Measurements from ENCODE around the gene XRRA1.
"Not testable (repeated sequence)": the region's sequence is repeated elsewhere in the genome, so short reads cannot be mapped to it uniquely, and the experiment has no call there.

Gene XRRA1

GRCh38 chr11:74896311-74896710, 52.6 kb downstream of the XRRA1 start:
- Histone ChIP-seq H3K9me3 (ENCODE audit: control insufficient read depth in 2 of 2, low read length in 2 of 2) (peaks cover 2 to 3% of the 10 kb centered on the region in 2 donors), H3K4me1 (ENCODE audit: control insufficient read depth, insufficient read depth, low read length) (peaks cover 2% of the 10 kb centered on the region)

GRCh38 chr11:74895340-74896116, 53.4 kb downstream of the XRRA1 start:
- H3K9ac ChIP-seq (ENCODE audit: low read length in 2 of 2), result no peak overlapping the region

More at GRCh38 chr11:74896311-74896710, 52.6 kb downstream of the XRRA1 start:
- H3K27me3 ChIP-seq (ENCODE audit: control insufficient read depth in 1 of 2, insufficient read depth in 2 of 2, low read length in 2 of 2), result no peaks in the 10 kb centered on the region
- H3K9ac ChIP-seq (ENCODE audit: low read length in 2 of 2), result no peak overlapping the region
- no peak overlapping the region for H3K4me3 ChIP-seq (ENCODE audit: low read length in 2 of 2)
- no peak overlapping the region for H3K27ac ChIP-seq (ENCODE audit: low read length)
- peaks cover 5 to 8% of the 10 kb centered on the region in 2 donors for H3K36me3 ChIP-seq (ENCODE audit: control insufficient read depth in 2 of 2, insufficient read depth in 2 of 2, low read length in 2 of 2)

GRCh38 chr11:74893015-74893414, 55.9 kb downstream of the XRRA1 start:
- H3K9ac ChIP-seq (ENCODE audit: low read length in 2 of 2); H3K27ac ChIP-seq (ENCODE audit: low read length); H3K27me3 ChIP-seq (ENCODE audit: control insufficient read depth in 1 of 2, insufficient read depth in 2 of 2, low read length in 2 of 2); H3K9me3 ChIP-seq (ENCODE audit: control insufficient read depth in 2 of 2, low read length in 2 of 2); H3K4me3 ChIP-seq (ENCODE audit: low read length in 2 of 2); H3K36me3 ChIP-seq (ENCODE audit: control insufficient read depth in 2 of 2, insufficient read depth in 2 of 2, low read length in 2 of 2); H3K4me1 ChIP-seq (ENCODE audit: control insufficient read depth, insufficient read depth, low read length): not testable (repeated sequence)

More at GRCh38 chr11:74895340-74896116, 53.4 kb downstream of the XRRA1 start:
- Histone ChIP-seq H3K4me1 (ENCODE audit: control insufficient read depth, insufficient read depth, low read length) (peaks cover 2% of the 10 kb centered on the region), H3K4me3 (ENCODE audit: low read length in 2 of 2) (no peak overlapping the region), H3K9me3 (ENCODE audit: control insufficient read depth in 2 of 2, low read length in 2 of 2) (no peaks in the 10 kb centered on the region), H3K27me3 (ENCODE audit: control insufficient read depth in 1 of 2, insufficient read depth in 2 of 2, low read length in 2 of 2) (no peaks in the 10 kb centered on the region), H3K27ac (ENCODE audit: low read length) (no peak overlapping the region), H3K36me3 (ENCODE audit: control insufficient read depth in 2 of 2, insufficient read depth in 2 of 2, low read length in 2 of 2) (peaks cover 5 to 8% of the 10 kb centered on the region in 2 donors)

DNA sequence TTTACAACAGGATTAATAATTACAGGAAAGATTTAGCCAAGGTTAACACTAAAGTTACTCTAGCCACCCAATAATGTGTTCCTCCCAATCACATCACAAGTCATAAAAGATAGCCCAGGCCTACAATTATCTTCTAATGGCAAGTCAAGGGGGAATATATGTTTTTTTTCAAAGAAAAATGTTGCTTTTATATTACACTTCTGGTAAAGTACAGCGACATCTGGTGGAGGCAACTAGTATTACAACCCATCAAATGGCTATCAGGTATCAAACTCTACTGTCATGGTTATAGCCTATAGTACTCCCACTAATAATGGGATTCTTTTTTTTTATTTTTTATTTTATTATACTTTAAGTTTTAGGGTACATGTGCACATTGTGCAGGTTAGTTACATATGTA, 71.8 kb downstream of the XRRA1 start:
- H3K4me1 ChIP-seq (ENCODE audit: control insufficient read depth, insufficient read depth, low read length), result no peaks in the 10 kb centered on the region
- H3K36me3 ChIP-seq (ENCODE audit: control insufficient read depth in 2 of 2, insufficient read depth in 2 of 2, low read length in 2 of 2), result peaks cover 12 to 20% of the 10 kb centered on the region in 2 donors
- H3K9ac ChIP-seq (ENCODE audit: low read length in 2 of 2), result no peak overlapping the region
- no peaks in the 10 kb centered on the region for H3K27me3 ChIP-seq (ENCODE audit: control insufficient read depth in 1 of 2, insufficient read depth in 2 of 2, low read length in 2 of 2)
- H3K9me3 ChIP-seq (ENCODE audit: control insufficient read depth in 2 of 2, low read length in 2 of 2), result peaks cover 11 to 18% of the 10 kb centered on the region in 2 donors
- no peak overlapping the region for H3K4me3 ChIP-seq (ENCODE audit: low read length in 2 of 2)
- H3K27ac ChIP-seq (ENCODE audit: low read length), result no peak overlapping the region

GRCh38 chr11:74871037-74871436, 77.9 kb downstream of the XRRA1 start:
- Histone ChIP-seq H3K4me1 (ENCODE audit: control insufficient read depth, insufficient read depth, low read length) (no peaks in the 10 kb centered on the region), H3K36me3 (ENCODE audit: control insufficient read depth in 2 of 2, insufficient read depth in 2 of 2, low read length in 2 of 2) (peaks cover 27 to 31% of the 10 kb centered on the region in 2 donors), H3K4me3 (ENCODE audit: low read length in 2 of 2) (peak overlapping the region in 1 of 2 donors; percentile 1), H3K27ac (ENCODE audit: low read length) (no peak overlapping the region), H3K9me3 (ENCODE audit: control insufficient read depth in 2 of 2, low read length in 2 of 2) (peaks cover 34 to 54% of the 10 kb centered on the region in 2 donors), H3K9ac (ENCODE audit: low read length in 2 of 2) (no peak overlapping the region), H3K27me3 (ENCODE audit: control insufficient read depth in 1 of 2, insufficient read depth in 2 of 2, low read length in 2 of 2) (no peaks in the 10 kb centered on the region)

DNA sequence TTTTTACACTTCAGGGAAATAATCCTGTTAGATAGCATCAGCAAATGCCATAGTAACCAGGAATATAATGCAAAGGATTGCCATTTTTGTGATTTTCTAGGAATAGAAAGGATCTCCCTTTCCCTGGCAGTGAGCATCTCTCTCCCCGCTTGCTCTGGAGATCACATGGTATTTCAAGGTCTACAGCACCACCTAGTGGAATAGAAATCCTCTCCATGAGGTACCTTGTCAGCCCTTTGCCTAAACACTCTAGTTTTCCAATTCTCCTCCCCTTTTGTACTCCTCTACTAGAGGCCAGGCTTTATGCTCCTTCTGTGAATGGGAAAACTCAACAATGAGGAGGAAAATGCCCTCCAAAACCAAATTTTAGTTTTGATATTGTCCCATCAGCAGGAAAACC, 78.4 kb downstream of the XRRA1 start:
- peaks cover 34 to 59% of the 10 kb centered on the region in 2 donors for H3K9me3 ChIP-seq (ENCODE audit: control insufficient read depth in 2 of 2, low read length in 2 of 2)
- H3K9ac ChIP-seq (ENCODE audit: low read length in 2 of 2), result no peak overlapping the region
- H3K4me1 ChIP-seq (ENCODE audit: control insufficient read depth, insufficient read depth, low read length), result no peaks in the 10 kb centered on the region
- no peak overlapping the region for H3K27ac ChIP-seq (ENCODE audit: low read length)
- H3K4me3 ChIP-seq (ENCODE audit: low read length in 2 of 2), result no peak overlapping the region
- peaks cover 26 to 30% of the 10 kb centered on the region in 2 donors for H3K36me3 ChIP-seq (ENCODE audit: control insufficient read depth in 2 of 2, insufficient read depth in 2 of 2, low read length in 2 of 2)
- H3K27me3 ChIP-seq (ENCODE audit: control insufficient read depth in 1 of 2, insufficient read depth in 2 of 2, low read length in 2 of 2), result no peaks in the 10 kb centered on the region

GRCh38 chr11:74866557-74866956, 82.3 kb downstream of the XRRA1 start:
- Histone ChIP-seq H3K36me3 (ENCODE audit: control insufficient read depth in 2 of 2, insufficient read depth in 2 of 2, low read length in 2 of 2) (peaks cover 27 to 51% of the 10 kb centered on the region in 2 donors), H3K4me3 (ENCODE audit: low read length in 2 of 2) (no peak overlapping the region), H3K9me3 (ENCODE audit: control insufficient read depth in 2 of 2, low read length in 2 of 2) (peaks cover 26 to 50% of the 10 kb centered on the region in 2 donors)

DNA sequence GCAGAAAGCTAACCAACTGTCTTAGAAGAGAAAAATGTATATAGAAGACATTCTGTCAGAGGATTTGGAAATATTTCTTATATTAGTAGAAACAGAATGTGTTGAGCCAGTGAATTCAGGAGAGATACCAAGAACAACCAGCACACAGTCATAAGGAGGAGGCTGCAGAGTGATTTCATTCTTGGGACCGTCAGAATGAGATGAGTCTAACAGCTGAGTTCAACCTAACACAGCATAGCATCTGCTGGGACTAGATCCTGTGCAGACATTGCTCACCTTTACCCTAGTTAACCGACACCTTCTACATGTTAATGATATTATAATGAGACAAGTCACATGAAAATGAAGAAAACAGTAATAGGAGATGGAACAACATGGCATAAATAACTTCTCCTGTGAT, 85.5 kb downstream of the XRRA1 start:
- Histone ChIP-seq H3K4me1 (ENCODE audit: control insufficient read depth, insufficient read depth, low read length) (no peaks in the 10 kb centered on the region), H3K36me3 (ENCODE audit: control insufficient read depth in 2 of 2, insufficient read depth in 2 of 2, low read length in 2 of 2) (peaks cover 26 to 61% of the 10 kb centered on the region in 2 donors), H3K4me3 (ENCODE audit: low read length in 2 of 2) (no peak overlapping the region), H3K9ac (ENCODE audit: low read length in 2 of 2) (no peak overlapping the region), H3K27me3 (ENCODE audit: control insufficient read depth in 1 of 2, insufficient read depth in 2 of 2, low read length in 2 of 2) (no peaks in the 10 kb centered on the region), H3K27ac (ENCODE audit: low read length) (no peak overlapping the region), H3K9me3 (ENCODE audit: control insufficient read depth in 2 of 2, low read length in 2 of 2) (peaks cover 7 to 28% of the 10 kb centered on the region in 2 donors)

More at GRCh38 chr11:74866557-74866956, 82.3 kb downstream of the XRRA1 start:
- H3K27ac ChIP-seq (ENCODE audit: low read length), result no peak overlapping the region
- no peak overlapping the region for H3K9ac ChIP-seq (ENCODE audit: low read length in 2 of 2)
- no peaks in the 10 kb centered on the region for H3K4me1 ChIP-seq (ENCODE audit: control insufficient read depth, insufficient read depth, low read length)
- H3K27me3 ChIP-seq (ENCODE audit: control insufficient read depth in 1 of 2, insufficient read depth in 2 of 2, low read length in 2 of 2), result no peaks in the 10 kb centered on the region

GRCh38 chr11:74860743-74861142, 88.1 kb downstream of the XRRA1 start:
- H3K27me3 ChIP-seq (ENCODE audit: control insufficient read depth in 1 of 2, insufficient read depth in 2 of 2, low read length in 2 of 2), result no peaks in the 10 kb centered on the region
- no peak overlapping the region for H3K4me3 ChIP-seq (ENCODE audit: low read length in 2 of 2)
- H3K9ac ChIP-seq (ENCODE audit: low read length in 2 of 2), result no peak overlapping the region
- H3K27ac ChIP-seq (ENCODE audit: low read length), result no peak overlapping the region
- peaks cover 6 to 18% of the 10 kb centered on the region in 2 donors for H3K9me3 ChIP-seq (ENCODE audit: control insufficient read depth in 2 of 2, low read length in 2 of 2)
- no peaks in the 10 kb centered on the region for H3K4me1 ChIP-seq (ENCODE audit: control insufficient read depth, insufficient read depth, low read length)
- peaks cover 26 to 69% of the 10 kb centered on the region in 2 donors for H3K36me3 ChIP-seq (ENCODE audit: control insufficient read depth in 2 of 2, insufficient read depth in 2 of 2, low read length in 2 of 2)

GRCh38 chr11:74853223-74853622, 95.7 kb downstream of the XRRA1 start:
- Histone ChIP-seq H3K9me3 (ENCODE audit: control insufficient read depth in 2 of 2, low read length in 2 of 2) (no peaks in the 10 kb centered on the region), H3K4me1 (ENCODE audit: control insufficient read depth, insufficient read depth, low read length) (no peaks in the 10 kb centered on the region), H3K36me3 (ENCODE audit: control insufficient read depth in 2 of 2, insufficient read depth in 2 of 2, low read length in 2 of 2) (peaks cover 11 to 47% of the 10 kb centered on the region in 2 donors)

More at GRCh38 chr11:74853223-74853622, 95.7 kb downstream of the XRRA1 start:
- Histone ChIP-seq H3K27ac (ENCODE audit: low read length) (no peak overlapping the region), H3K27me3 (ENCODE audit: control insufficient read depth in 1 of 2, insufficient read depth in 2 of 2, low read length in 2 of 2) (no peaks in the 10 kb centered on the region), H3K9ac (ENCODE audit: low read length in 2 of 2) (no peak overlapping the region), H3K4me3 (ENCODE audit: low read length in 2 of 2) (no peak overlapping the region)

All from stomach smooth muscle (tissue), 2 donors.